ENCODE data around the gene THAP5. TPM values are rescaled to one million over a fixed set of nuclear protein-coding genes. Genes with fewer than 3 reads are reported as not detected.

The THAP5 gene
- total and polyA plus RNA-seq, 2 donors (not counting 3 experiments of a cell fraction or from before 2014, with no cell fraction given) = 2.5 to 14.1 TPM

DNA sequence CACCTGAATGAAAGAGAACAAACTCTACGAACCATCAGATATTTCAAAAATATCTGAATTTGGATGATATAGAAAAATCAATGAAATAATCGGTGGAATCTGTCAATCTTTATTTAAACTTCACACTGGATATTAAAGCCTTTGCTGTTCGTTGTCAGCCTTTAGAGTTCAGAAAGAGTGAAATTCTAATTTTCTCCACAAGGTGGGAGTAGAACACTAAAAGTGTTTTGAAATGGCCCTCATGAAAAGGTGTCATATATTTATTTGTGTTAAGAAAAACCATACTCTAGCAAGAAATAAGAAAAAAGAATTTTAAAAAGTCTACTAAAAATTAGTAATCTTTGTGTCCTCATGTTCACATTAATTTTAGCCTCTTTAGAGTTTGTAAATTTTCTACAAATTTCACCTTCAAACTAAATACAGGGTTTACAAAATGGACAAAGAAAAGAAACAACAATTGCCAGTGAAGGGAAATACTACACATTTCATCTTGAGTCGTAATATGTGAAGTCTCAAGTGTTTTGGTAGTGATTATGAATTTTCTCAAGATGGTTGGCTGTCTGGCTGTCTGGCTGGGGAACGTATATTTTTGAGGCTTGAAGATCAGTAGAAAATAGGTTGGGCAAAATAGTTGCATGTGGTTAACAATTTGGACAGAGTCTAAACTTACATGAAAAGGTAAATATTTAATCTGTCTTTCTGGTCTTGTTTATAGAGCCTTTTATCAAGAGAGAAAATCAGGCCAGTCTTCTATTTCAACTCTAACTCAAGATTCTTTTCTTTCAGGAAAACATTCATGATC lies 43.8 kb upstream of the THAP5 start:
- no peak overlapping the region for H2AFZ ChIP-seq (ENCODE audit: low read depth, low read length)
- no TSS peak for BruUV-seq (replicated peaks)
- H3K79me2 ChIP-seq (ENCODE audit: control insufficient read depth, insufficient read depth, low read length) = no peaks in the 10 kb centered on the region
- peak; percentile 59 for DNase-seq (ENCODE audit: low read depth, low spot score)
- dilution Hi-C loops (cut with MboI; ENCODE audit: extremely low pct_ligation_motif_present, low sequenced_read_pairs) = no loop called here
- peak; percentile 70 for FAIRE-seq
- no peak overlapping the region for H3K27ac ChIP-seq (ENCODE audit: insufficient read depth, low read depth, low read length)
- H3K9ac ChIP-seq (replicated peaks; ENCODE audit: extremely low read depth, insufficient read depth, low read length) = no peak overlapping the region
- H3K9me3 ChIP-seq (replicated peaks; ENCODE audit: control insufficient read depth, insufficient read depth, low read length) = no peaks in the 10 kb centered on the region
- TF ChIP-seq JUN (IDR thresholded peaks at IDR 0.05; ENCODE audit: borderline replicate concordance, insufficient read depth, insufficient read length, low read depth) = no peak
- TF ChIP-seq, protein P1, sequence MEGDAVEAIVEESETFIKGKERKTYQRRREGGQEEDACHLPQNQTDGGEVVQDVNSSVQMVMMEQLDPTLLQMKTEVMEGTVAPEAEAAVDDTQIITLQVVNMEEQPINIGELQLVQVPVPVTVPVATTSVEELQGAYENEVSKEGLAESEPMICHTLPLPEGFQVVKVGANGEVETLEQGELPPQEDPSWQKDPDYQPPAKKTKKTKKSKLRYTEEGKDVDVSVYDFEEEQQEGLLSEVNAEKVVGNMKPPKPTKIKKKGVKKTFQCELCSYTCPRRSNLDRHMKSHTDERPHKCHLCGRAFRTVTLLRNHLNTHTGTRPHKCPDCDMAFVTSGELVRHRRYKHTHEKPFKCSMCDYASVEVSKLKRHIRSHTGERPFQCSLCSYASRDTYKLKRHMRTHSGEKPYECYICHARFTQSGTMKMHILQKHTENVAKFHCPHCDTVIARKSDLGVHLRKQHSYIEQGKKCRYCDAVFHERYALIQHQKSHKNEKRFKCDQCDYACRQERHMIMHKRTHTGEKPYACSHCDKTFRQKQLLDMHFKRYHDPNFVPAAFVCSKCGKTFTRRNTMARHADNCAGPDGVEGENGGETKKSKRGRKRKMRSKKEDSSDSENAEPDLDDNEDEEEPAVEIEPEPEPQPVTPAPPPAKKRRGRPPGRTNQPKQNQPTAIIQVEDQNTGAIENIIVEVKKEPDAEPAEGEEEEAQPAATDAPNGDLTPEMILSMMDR (IDR thresholded peaks at IDR 0.05; ENCODE audit: extremely low read depth in 1 of 2, insufficient read depth in 1 of 2, low read depth in 1 of 2, low read length in 2 of 2) = peak; percentile 30 to 35
- no peaks in the 10 kb centered on the region for H3K9me1 ChIP-seq (replicated peaks; ENCODE audit: control insufficient read depth, extremely low read depth, insufficient read depth, low read length)
- H3K4me1 ChIP-seq (ENCODE audit: control insufficient read depth, extremely low read depth, insufficient read depth, low read length) = no peaks in the 10 kb centered on the region
- intact Hi-C loops (cut with micrococcal nuclease) = loop anchor here (1.0 to 5.0 kb wide), 3 partner anchors 262 to 1829 kb away; no protein-coding TSS in a partner anchor
- no peak overlapping the region for H3K4me3 ChIP-seq (replicated peaks in 1 of 3; ENCODE audit: insufficient read depth in 1 of 3, low read depth in 1 of 3, low read length in 3 of 3)
- H4K20me1 ChIP-seq (replicated peaks; ENCODE audit: control insufficient read depth, extremely low read depth, insufficient read depth, low read length) = no peaks in the 10 kb centered on the region
- no peaks in the 10 kb centered on the region for H3K36me3 ChIP-seq (ENCODE audit: control insufficient read depth in 2 of 2, extremely low read depth in 1 of 2, insufficient read depth in 2 of 2, low read length in 2 of 2)
- ChIA-PET CTCF (interaction anchor here (0.7 to 1.3 kb wide), 4 partner anchors 12 to 1829 kb away, joined by 3 to 5 read pairs (median 4); no protein-coding TSS in a partner anchor), POLR2A (no interaction called here)
- peaks cover 3 to 11% of the 10 kb centered on the region in 2 experiments for H3K27me3 ChIP-seq (ENCODE audit: control insufficient read depth in 2 of 2, insufficient read depth in 2 of 2, low read length in 2 of 2)
- no peak overlapping the region for H3K4me2 ChIP-seq (ENCODE audit: insufficient read depth, low read length)

DNA sequence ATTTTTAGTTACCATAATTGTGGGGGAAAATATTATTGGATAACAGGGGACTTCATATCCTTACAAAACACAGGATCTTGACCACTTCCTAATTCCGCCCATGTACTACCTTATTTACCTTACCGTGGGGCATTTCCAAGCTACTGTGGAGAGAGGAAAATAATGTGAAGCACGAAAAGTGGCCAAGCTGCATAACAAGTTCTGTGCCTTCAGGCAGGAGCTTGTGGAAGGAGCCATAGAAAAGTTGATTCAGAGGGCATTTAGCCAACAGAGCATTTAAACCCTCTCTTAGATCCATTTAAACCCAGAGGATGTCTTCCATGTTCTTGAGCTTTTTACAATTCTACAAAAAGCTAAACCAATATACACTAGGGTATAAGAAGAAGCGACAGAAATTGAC lies 41.8 kb upstream of the THAP5 start:
- CTCF ChIA-PET = interaction anchor here (1.1 kb wide), 1 partner anchor 264 kb away, joined by 5 read pairs; no protein-coding TSS in a partner anchor
- intact Hi-C loops (cut with micrococcal nuclease) = loop anchor here (5.0 kb wide), 2 partner anchors 1481 to 1831 kb away; no protein-coding TSS in a partner anchor

More for the DNA sequence above, 41.8 kb upstream of the THAP5 start:
- H2AFZ ChIP-seq (ENCODE audit: low read depth, low read length) = no peak overlapping the region
- H3K9me3 ChIP-seq (replicated peaks; ENCODE audit: control insufficient read depth, insufficient read depth, low read length) = no peaks in the 10 kb centered on the region
- H3K27me3 ChIP-seq (ENCODE audit: control insufficient read depth in 2 of 2, insufficient read depth in 2 of 2, low read length in 2 of 2) = peaks cover 3 to 8% of the 10 kb centered on the region in 2 experiments
- BruUV-seq (replicated peaks) = no TSS peak
- dilution Hi-C loops (cut with MboI; ENCODE audit: extremely low pct_ligation_motif_present, low sequenced_read_pairs) = no loop called here
- H3K4me1 ChIP-seq (ENCODE audit: control insufficient read depth, extremely low read depth, insufficient read depth, low read length) = no peaks in the 10 kb centered on the region
- no peaks in the 10 kb centered on the region for H3K36me3 ChIP-seq (ENCODE audit: control insufficient read depth in 2 of 2, extremely low read depth in 1 of 2, insufficient read depth in 2 of 2, low read length in 2 of 2)
- no peaks in the 10 kb centered on the region for H3K79me2 ChIP-seq (ENCODE audit: control insufficient read depth, insufficient read depth, low read length)
- H3K27ac ChIP-seq (ENCODE audit: insufficient read depth, low read depth, low read length) = no peak overlapping the region
- H4K20me1 ChIP-seq (replicated peaks; ENCODE audit: control insufficient read depth, extremely low read depth, insufficient read depth, low read length) = no peaks in the 10 kb centered on the region
- no peak overlapping the region for H3K4me3 ChIP-seq (replicated peaks in 1 of 3; ENCODE audit: insufficient read depth in 1 of 3, low read depth in 1 of 3, low read length in 3 of 3)
- FAIRE-seq = no peak
- H3K9me1 ChIP-seq (replicated peaks; ENCODE audit: control insufficient read depth, extremely low read depth, insufficient read depth, low read length) = no peaks in the 10 kb centered on the region
- TF ChIP-seq JUN (IDR thresholded peaks at IDR 0.05; ENCODE audit: borderline replicate concordance, insufficient read depth, insufficient read length, low read depth) (no peak), FOS (IDR thresholded peaks at IDR 0.05; ENCODE audit: borderline replicate concordance, insufficient read depth, low read length) (no peak), POLR2A (IDR thresholded peaks at IDR 0.05; ENCODE audit: low read depth, low read length) (no peak), GATA2 (IDR thresholded peaks at IDR 0.05; ENCODE audit: insufficient read depth, insufficient read length, low read depth, low read length) (no peak), POLR2AphosphoS5 (IDR thresholded peaks at IDR 0.05; ENCODE audit: insufficient read depth, low read depth, low read length) (no peak), EZH2 (IDR thresholded peaks at IDR 0.05; ENCODE audit: borderline replicate concordance, low read depth, low read length, severe bottlenecking) (no peak), MYC (IDR thresholded peaks at IDR 0.05; ENCODE audit: low read depth, low read length) (no peak)
- TF ChIP-seq, protein P1 (IDR thresholded peaks at IDR 0.05; ENCODE audit: extremely low read depth in 1 of 2, insufficient read depth in 1 of 2, low read depth in 1 of 2, low read length in 2 of 2) = no peak
- TF ChIP-seq, protein P2, sequence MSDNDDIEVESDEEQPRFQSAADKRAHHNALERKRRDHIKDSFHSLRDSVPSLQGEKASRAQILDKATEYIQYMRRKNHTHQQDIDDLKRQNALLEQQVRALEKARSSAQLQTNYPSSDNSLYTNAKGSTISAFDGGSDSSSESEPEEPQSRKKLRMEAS (IDR thresholded peaks at IDR 0.05; ENCODE audit: insufficient read depth, insufficient read length) = no peak
- no peak overlapping the region for H3K4me2 ChIP-seq (ENCODE audit: insufficient read depth, low read length)
- POLR2A ChIA-PET = no interaction called here
- no peak overlapping the region for H3K9ac ChIP-seq (replicated peaks; ENCODE audit: extremely low read depth, insufficient read depth, low read length)
- no peak for DNase-seq (ENCODE audit: low read depth, low spot score)

All from endothelial cell of umbilical vein (primary cell).